Thymus (tissue), 11 donors: Measurements from ENCODE around the gene PSMB1. TPM values are rescaled to one million over a fixed set of nuclear protein-coding genes. Genes with fewer than 3 reads are reported as not detected.
"Not testable (repeated sequence)": the region's sequence is repeated elsewhere in the genome, so short reads cannot be mapped to it uniquely, and the experiment has no call there.

ENCODE experiments used
- DNase-seq, 9 donors: peaks; one replicate each; pipeline ENCODE4 v3.0.0-alpha.2; 2013; ENCODE audit warnings: low spot score in 9 of 9, low read depth in 6 of 9, missing footprints in 1 of 9
- H3K27ac ChIP-seq, 2 donors: one replicate each; pipeline ENCODE4 v1.5.1; 2013; ENCODE audit warnings: control low read depth in 1 of 2, low read depth in 1 of 2, low read length in 1 of 2, mild to moderate bottlenecking in 1 of 2, moderate library complexity in 1 of 2
- H3K27me3 ChIP-seq, 2 donors: one replicate each; pipeline ENCODE4 v1.5.1; 2013; ENCODE audit warnings: low read length in 1 of 2; ENCODE audit not compliant: control insufficient read depth in 2 of 2, insufficient read depth in 1 of 2
- H3K36me3 ChIP-seq, 2 donors: one replicate each; pipeline ENCODE4 v1.5.1; 2013; ENCODE audit warnings: low read length in 1 of 2, mild to moderate bottlenecking in 1 of 2, moderate library complexity in 1 of 2; ENCODE audit not compliant: control insufficient read depth in 2 of 2, insufficient read depth in 2 of 2
- H3K4me1 ChIP-seq, 2 donors: one replicate each; pipeline ENCODE4 v1.5.1; 2013; ENCODE audit warnings: low read length in 2 of 2; ENCODE audit not compliant: control insufficient read depth in 2 of 2, insufficient read depth in 2 of 2
- H3K4me3 ChIP-seq, 2 donors: one replicate each; pipeline ENCODE4 v1.5.1; 2013; ENCODE audit warnings: low read length in 2 of 2, control low read depth in 1 of 2, mild to moderate bottlenecking in 1 of 2
- H3K9me3 ChIP-seq, 2 donors: one replicate each; pipeline ENCODE4 v1.5.1; 2013; ENCODE audit warnings: low read length in 1 of 2, mild to moderate bottlenecking in 1 of 2; ENCODE audit not compliant: control insufficient read depth in 2 of 2, insufficient read depth in 1 of 2
- WGBS: extraction: QIAGEN DNeasy Blood & Tissue Kit; methylation state at CpG from one replicate; pipeline ENCODE4 v1.1.7; 2013; 5-methylcytosine and 5-hydroxymethylcytosine counted together
- polyA plus RNA-seq: library from polyadenylated mRNA; stranded (reverse); fragments of 200-250 nt; gene quantifications from one replicate; pipeline ENCODE4 v1.2.3, GENCODE V29; 2013
- total RNA-seq: library from RNA; stranded (reverse); fragments of 120-200 nt; gene quantifications from one replicate; pipeline ENCODE4 v1.2.4, GENCODE V29; 2013
- donor health status: healthy.

PSMB1 gene
- total and polyA plus RNA-seq, 2 donors = 232 to 289 TPM

GRCh38 chr6:170527995-170528394 is 25.1 kb downstream of the PSMB1 start:
- 95% methylated on average over 5 of the region's 5 CpGs for WGBS
- H3K36me3 ChIP-seq, H3K27me3 ChIP-seq, DNase-seq, H3K4me1 ChIP-seq, H3K9me3 ChIP-seq, H3K27ac ChIP-seq, H3K4me3 ChIP-seq: not testable (repeated sequence)

GRCh38 chr6:170525795-170526194 is 27.3 kb downstream of the PSMB1 start:
- 91% methylated on average over 7 of the region's 7 CpGs for WGBS
- Histone ChIP-seq H3K36me3 (no peaks in the 10 kb centered on the region), H3K4me3 (no peak overlapping the region), H3K27ac (no peak overlapping the region), H3K9me3 (no peaks in the 10 kb centered on the region), H3K4me1 (peaks cover 0 to 6% of the 10 kb centered on the region in 2 donors), H3K27me3 (no peaks in the 10 kb centered on the region)
- no peak for DNase-seq

DNA sequence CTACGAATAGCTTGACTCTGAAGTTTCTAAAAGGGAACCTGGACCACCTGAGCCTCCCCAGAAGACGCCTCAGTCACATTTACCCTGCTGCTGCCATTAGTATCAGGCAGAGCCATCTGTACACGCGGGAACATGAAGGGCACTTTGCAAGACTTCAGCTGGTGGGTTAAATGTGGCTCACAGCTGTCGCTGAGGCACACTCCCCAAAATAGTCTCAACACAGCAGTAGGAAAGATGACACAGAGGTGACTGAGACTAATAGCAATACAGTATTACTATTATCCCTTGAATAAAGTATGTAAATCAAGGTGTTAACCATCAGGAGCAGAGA is 29.0 kb downstream of the PSMB1 start:
- no peaks in the 10 kb centered on the region for H3K36me3 ChIP-seq
- H3K4me3 ChIP-seq = no peak overlapping the region
- no peaks in the 10 kb centered on the region for H3K9me3 ChIP-seq
- H3K27ac ChIP-seq = no peak overlapping the region
- peaks cover 0 to 6% of the 10 kb centered on the region in 2 donors for H3K4me1 ChIP-seq
- no peaks in the 10 kb centered on the region for H3K27me3 ChIP-seq
- 41% methylated on average over 5 of the region's 5 CpGs for WGBS
- DNase-seq = peak in 4 of 9 donors; percentile 10 to 49 (median 22)

GRCh38 chr6:170523256-170524171 is 29.6 kb downstream of the PSMB1 start:
- Histone ChIP-seq H3K4me3 (no peak overlapping the region), H3K9me3 (no peaks in the 10 kb centered on the region), H3K36me3 (no peaks in the 10 kb centered on the region), H3K27me3 (no peaks in the 10 kb centered on the region), H3K27ac (no peak overlapping the region), H3K4me1 (peaks cover 0 to 6% of the 10 kb centered on the region in 2 donors)
- DNase-seq = peak in 1 of 9 donors; percentile 9
- 50% methylated on average over 9 of the region's 9 CpGs for WGBS

- H3K36me3 ChIP-seq = no peaks in the 10 kb centered on the region
- peaks cover 0 to 6% of the 10 kb centered on the region in 2 donors for H3K4me1 ChIP-seq
- no peaks in the 10 kb centered on the region for H3K9me3 ChIP-seq
- H3K4me3 ChIP-seq = no peak overlapping the region
- 92% methylated on average over 10 of the region's 10 CpGs for WGBS
- no peak overlapping the region for H3K27ac ChIP-seq
- no peak for DNase-seq
- H3K27me3 ChIP-seq = no peaks in the 10 kb centered on the region
Measured at GRCh38 chr6:170522565-170523183, 30.4 kb downstream of the PSMB1 start.

- Histone ChIP-seq H3K4me3 (no peak overlapping the region), H3K27me3 (no peaks in the 10 kb centered on the region), H3K4me1 (no peaks in the 10 kb centered on the region), H3K9me3 (no peaks in the 10 kb centered on the region), H3K27ac (no peak overlapping the region), H3K36me3 (no peaks in the 10 kb centered on the region)
- peak in 5 of 9 donors; percentile 11 to 51 (median 18) for DNase-seq
- 2% methylated on average over 4 of the region's 4 CpGs for WGBS
Measured at GRCh38 chr6:170516783-170517616, 36.1 kb downstream of the PSMB1 start.

DNA sequence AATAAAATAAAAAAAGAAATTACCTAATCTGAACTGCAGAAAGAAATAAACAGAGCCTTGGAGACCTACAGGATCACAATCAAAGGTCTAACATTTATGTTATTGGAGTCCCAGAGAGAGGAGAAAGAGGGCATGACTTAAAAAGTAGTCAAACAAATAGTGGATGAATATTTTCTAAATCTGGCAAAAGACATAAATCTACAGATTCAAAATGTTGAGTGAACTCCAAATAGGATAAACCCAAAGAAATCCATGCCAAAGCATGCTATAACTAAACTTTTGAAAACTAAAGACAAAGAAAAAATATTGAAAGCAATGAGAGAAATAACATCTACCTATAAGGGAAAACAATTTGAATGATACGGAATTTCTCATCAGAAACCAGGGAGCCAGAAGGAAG is 38.2 kb downstream of the PSMB1 start:
- no peak overlapping the region for H3K4me3 ChIP-seq
- no peaks in the 10 kb centered on the region for H3K9me3 ChIP-seq
- no peak overlapping the region for H3K27ac ChIP-seq
- H3K27me3 ChIP-seq = no peaks in the 10 kb centered on the region
- no peak for DNase-seq
- 99% methylated on average over 1 of the region's 1 CpG for WGBS
- H3K36me3 ChIP-seq = no peaks in the 10 kb centered on the region
- H3K4me1 ChIP-seq = no peaks in the 10 kb centered on the region

DNA sequence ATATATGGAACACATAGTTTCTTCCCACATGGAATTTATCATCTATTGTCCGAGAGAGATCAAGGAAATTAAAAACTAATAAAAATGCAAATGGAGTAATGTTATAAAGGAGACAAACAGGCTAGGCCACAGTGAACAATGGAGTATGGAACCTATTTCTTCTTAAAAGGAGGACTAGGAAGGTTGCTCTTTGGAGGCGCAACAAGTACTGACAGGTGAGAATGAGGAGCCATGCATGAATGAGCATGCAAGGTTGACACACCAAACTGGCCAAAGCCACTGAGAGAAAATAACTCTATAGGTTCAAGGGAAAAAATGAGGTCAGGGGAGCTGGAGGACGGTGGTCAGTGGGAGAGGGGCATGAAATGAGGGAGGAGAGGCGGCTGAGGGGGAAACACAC is 40.9 kb downstream of the PSMB1 start:
- 91% methylated on average over 4 of the region's 4 CpGs for WGBS

DNA sequence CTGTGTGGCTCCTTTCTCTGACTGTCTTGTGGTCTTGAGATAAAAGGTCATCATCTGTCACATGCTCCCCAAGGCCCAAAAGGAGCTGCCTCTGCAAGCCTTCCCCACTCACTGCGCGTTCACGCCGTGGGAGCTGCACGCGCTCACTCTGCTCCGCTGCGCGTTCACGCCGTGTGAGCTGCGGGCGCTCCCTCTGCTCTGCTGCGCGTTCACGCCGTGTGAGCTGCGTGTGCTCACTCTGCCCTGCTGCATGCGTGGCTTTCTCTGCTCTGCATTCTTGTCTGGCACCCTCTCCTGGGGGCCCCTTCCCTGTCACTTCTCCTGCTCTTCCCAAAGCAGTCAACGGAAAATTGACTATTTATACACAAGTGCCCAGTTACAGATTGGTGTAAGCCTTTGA is 42.5 kb downstream of the PSMB1 start:
- no peaks in the 10 kb centered on the region for H3K9me3 ChIP-seq
- no peaks in the 10 kb centered on the region for H3K27me3 ChIP-seq
- no peak overlapping the region for H3K4me3 ChIP-seq
- WGBS = 98% methylated on average over 20 of the region's 20 CpGs
- no peaks in the 10 kb centered on the region for H3K4me1 ChIP-seq
- no peaks in the 10 kb centered on the region for H3K36me3 ChIP-seq
- H3K27ac ChIP-seq = no peak overlapping the region
- DNase-seq = no peak

More for the DNA sequence above, 40.9 kb downstream of the PSMB1 start:
- DNase-seq = no peak
- no peaks in the 10 kb centered on the region for H3K9me3 ChIP-seq
- H3K27ac ChIP-seq = no peak overlapping the region
- H3K27me3 ChIP-seq = no peaks in the 10 kb centered on the region
- H3K36me3 ChIP-seq = no peaks in the 10 kb centered on the region
- no peak overlapping the region for H3K4me3 ChIP-seq
- H3K4me1 ChIP-seq = no peaks in the 10 kb centered on the region
